Measurements from ENCODE around the gene DPM1. TPM values are rescaled to one million over a fixed set of nuclear protein-coding genes. Genes with fewer than 3 reads are reported as not detected.

Gene DPM1
- total and polyA plus RNA-seq, 2 of the 8 experiments (the other 6 are each of a cell fraction or from before 2014, with no cell fraction given), result 42.3 to 57.0 TPM

DNA sequence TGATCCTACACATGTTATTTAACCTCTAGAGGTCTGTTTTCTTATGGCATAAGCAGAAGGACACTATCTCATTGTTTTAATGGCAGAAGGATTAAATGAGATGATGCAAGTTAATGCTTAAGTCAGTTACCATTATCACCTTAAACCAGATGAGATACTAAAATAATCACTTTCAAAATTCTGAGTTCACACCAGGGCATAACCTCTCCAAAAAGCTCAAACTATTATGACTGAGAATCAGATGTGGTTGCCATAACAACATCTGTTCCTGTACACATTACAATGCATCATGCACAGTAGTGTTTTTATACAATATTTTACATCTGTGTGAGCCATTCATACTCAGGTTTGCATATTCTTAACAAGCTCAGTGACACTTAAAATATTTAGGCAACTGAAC is 37.3 kb downstream of the DPM1 start:
- Histone ChIP-seq H2BK5ac (ENCODE audit: low read depth, low read length) (no peak overlapping the region), H3K9me3 (ENCODE audit: insufficient read depth in 2 of 2, low read depth in 1 of 2, low read length in 1 of 2) (no peaks in the 10 kb centered on the region), H2AFZ (ENCODE audit: low read length) (no peak overlapping the region), H4K5ac (ENCODE audit: insufficient read length, low read depth, low read length) (no peak overlapping the region), H2BK120ac (replicated peaks; ENCODE audit: low read depth, low read length) (no peak overlapping the region), H2AK5ac (ENCODE audit: low read depth, low read length) (no peak overlapping the region), H3K4me2 (ENCODE audit: insufficient read depth in 1 of 2, low read depth in 2 of 2, low read length in 2 of 2) (no peak overlapping the region), H3K36me3 (ENCODE audit: control insufficient read depth in 2 of 4, insufficient read depth in 4 of 4, low read length in 3 of 4) (peaks cover 0 to 44% (median 5%) of the 10 kb centered on the region in 4 experiments; a peak in 6 of 8 replicates), H3K79me2 (ENCODE audit: control insufficient read depth in 1 of 2, insufficient read depth in 2 of 2, low read length in 2 of 2) (peaks cover 75 to 100% of the 10 kb centered on the region in 2 experiments), H2BK15ac (ENCODE audit: low read length) (no peak overlapping the region), H3K56ac (replicated peaks; ENCODE audit: insufficient read length, low read depth, low read length) (no peak overlapping the region), H3K79me1 (ENCODE audit: low read depth, low read length) (peaks cover 2% of the 10 kb centered on the region; the same call in 1 of the 2 replicates), H3K4me1 (replicated peaks in 1 of 4; ENCODE audit: control insufficient read depth in 3 of 4, insufficient read depth in 4 of 4, low read length in 3 of 4) (peaks cover 0 to 15% (median 6%) of the 10 kb centered on the region in 4 experiments; a peak in 4 of 7 replicates), H3K4me3 (ENCODE audit: extremely low read depth in 1 of 4, insufficient read depth in 2 of 4, low read depth in 3 of 4, low read length in 4 of 4) (no peak overlapping the region), H3K23me2 (ENCODE audit: low read depth, low read length) (no peaks in the 10 kb centered on the region), H3K23ac (ENCODE audit: insufficient read length) (no peak overlapping the region), H4K91ac (replicated peaks; ENCODE audit: insufficient read length, low read length) (no peak overlapping the region), H3K27ac (ENCODE audit: low read depth, low read length) (no peak overlapping the region), H2BK20ac (ENCODE audit: low read length) (no peak overlapping the region), H4K20me1 (replicated peaks in 1 of 2; ENCODE audit: control insufficient read depth in 1 of 2, insufficient read depth in 2 of 2, low read length in 2 of 2) (peaks cover 50 to 62% of the 10 kb centered on the region in 2 experiments), H3K27me3 (replicated peaks in 1 of 4; ENCODE audit: control insufficient read depth in 3 of 4, extremely low read depth in 1 of 4, insufficient read depth in 3 of 4, low read length in 3 of 4) (no peaks in the 10 kb centered on the region), H3K14ac (ENCODE audit: insufficient read length) (no peak overlapping the region), H3K18ac (ENCODE audit: extremely low read depth, low read length) (no peak overlapping the region), H4K8ac (ENCODE audit: extremely low read depth, insufficient read depth, low read length) (no peak overlapping the region), H3K9ac (replicated peaks in 1 of 4; ENCODE audit: extremely low read depth in 1 of 4, low read depth in 3 of 4, low read length in 3 of 4) (no peak overlapping the region), H3K4ac (replicated peaks; ENCODE audit: insufficient read length, low read depth, low read length) (no peak overlapping the region), H2BK12ac (ENCODE audit: low read depth, low read length) (no peak overlapping the region)
- POLR2A ChIA-PET (ENCODE audit: partially characterized antibody), result interaction anchor here (0.8 to 13.9 kb wide), 6 partner anchors 9 to 36 kb away, joined by 3 to 206 read pairs (median 4); partner anchors contain the start of gene ADNP
- DNase-seq (ENCODE audit: low read depth in 1 of 2, low spot score in 2 of 2) (no peak), FAIRE-seq (no peak)
- CTCF ChIA-PET (ENCODE audit: partially characterized antibody), result interaction anchor here (1.0 to 2.5 kb wide), 6 partner anchors 8 to 128 kb away, joined by 3 to 12 read pairs (median 6); partner anchors contain the start of genes ADNP and BCAS4
- no peak for TF ChIP-seq POLR2AphosphoS5 (IDR thresholded peaks at IDR 0.05; ENCODE audit: low read depth, low read length)
- no peak for TF ChIP-seq RFX5 (IDR thresholded peaks at IDR 0.05; ENCODE audit: borderline replicate concordance, low read depth, low read length)
- no peak for TF ChIP-seq CBX8 (IDR thresholded peaks at IDR 0.05; ENCODE audit: borderline replicate concordance, low read depth, low read length)
- no peak for TF ChIP-seq BACH1 (IDR thresholded peaks at IDR 0.05; ENCODE audit: low read length)
- TF ChIP-seq JUN (IDR thresholded peaks at IDR 0.05; ENCODE audit: low read depth, low read length), result no peak
- TF ChIP-seq TBP (IDR thresholded peaks at IDR 0.05; ENCODE audit: low read depth, low read length), result no peak
- no peak for TF ChIP-seq NRF1 (IDR thresholded peaks at IDR 0.05; ENCODE audit: low read depth, low read length)
- TF ChIP-seq EZH2 (IDR thresholded peaks at IDR 0.05; ENCODE audit: low read depth, low read length, severe bottlenecking), result no peak
- no peak for TF ChIP-seq SAP30 (IDR thresholded peaks at IDR 0.05; ENCODE audit: insufficient read depth, insufficient replicate concordance, low read length)
- no peak for TF ChIP-seq CBX5 (IDR thresholded peaks at IDR 0.05; ENCODE audit: low read depth, low read length)
- no peak for TF ChIP-seq SP2 (IDR thresholded peaks at IDR 0.05; ENCODE audit: low read length)
- no peak for TF ChIP-seq SIX5 (IDR thresholded peaks at IDR 0.05; ENCODE audit: low read depth, low read length)
- TF ChIP-seq, protein P1, sequence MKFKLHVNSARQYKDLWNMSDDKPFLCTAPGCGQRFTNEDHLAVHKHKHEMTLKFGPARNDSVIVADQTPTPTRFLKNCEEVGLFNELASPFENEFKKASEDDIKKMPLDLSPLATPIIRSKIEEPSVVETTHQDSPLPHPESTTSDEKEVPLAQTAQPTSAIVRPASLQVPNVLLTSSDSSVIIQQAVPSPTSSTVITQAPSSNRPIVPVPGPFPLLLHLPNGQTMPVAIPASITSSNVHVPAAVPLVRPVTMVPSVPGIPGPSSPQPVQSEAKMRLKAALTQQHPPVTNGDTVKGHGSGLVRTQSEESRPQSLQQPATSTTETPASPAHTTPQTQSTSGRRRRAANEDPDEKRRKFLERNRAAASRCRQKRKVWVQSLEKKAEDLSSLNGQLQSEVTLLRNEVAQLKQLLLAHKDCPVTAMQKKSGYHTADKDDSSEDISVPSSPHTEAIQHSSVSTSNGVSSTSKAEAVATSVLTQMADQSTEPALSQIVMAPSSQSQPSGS (IDR thresholded peaks at IDR 0.05; ENCODE audit: low read length), result no peak
- TF ChIP-seq MAFK (IDR thresholded peaks at IDR 0.05; ENCODE audit: low read depth, low read length), result no peak
